ENCODE data around the gene CFTR.

DNA sequence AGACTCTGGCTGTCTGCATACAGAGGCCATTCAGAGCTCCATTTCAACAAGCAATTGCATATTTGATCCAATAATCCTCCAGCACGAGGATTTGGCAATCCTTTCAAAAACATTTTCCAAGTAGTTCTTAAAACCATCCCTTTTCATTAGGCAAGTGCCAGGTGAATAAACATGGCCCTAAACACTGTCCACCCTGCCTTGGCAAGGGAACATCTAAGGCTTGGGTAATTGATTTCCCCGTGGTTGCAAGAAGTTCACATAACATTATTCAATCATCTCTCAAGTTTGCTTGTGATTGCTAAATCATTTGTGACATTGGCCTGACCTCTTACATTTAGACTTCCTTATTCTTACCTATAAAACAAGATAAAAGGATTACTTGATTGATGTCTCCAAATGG lies 218.2 kb downstream of the CFTR start:
- TF ChIP-seq, protein P1, sequence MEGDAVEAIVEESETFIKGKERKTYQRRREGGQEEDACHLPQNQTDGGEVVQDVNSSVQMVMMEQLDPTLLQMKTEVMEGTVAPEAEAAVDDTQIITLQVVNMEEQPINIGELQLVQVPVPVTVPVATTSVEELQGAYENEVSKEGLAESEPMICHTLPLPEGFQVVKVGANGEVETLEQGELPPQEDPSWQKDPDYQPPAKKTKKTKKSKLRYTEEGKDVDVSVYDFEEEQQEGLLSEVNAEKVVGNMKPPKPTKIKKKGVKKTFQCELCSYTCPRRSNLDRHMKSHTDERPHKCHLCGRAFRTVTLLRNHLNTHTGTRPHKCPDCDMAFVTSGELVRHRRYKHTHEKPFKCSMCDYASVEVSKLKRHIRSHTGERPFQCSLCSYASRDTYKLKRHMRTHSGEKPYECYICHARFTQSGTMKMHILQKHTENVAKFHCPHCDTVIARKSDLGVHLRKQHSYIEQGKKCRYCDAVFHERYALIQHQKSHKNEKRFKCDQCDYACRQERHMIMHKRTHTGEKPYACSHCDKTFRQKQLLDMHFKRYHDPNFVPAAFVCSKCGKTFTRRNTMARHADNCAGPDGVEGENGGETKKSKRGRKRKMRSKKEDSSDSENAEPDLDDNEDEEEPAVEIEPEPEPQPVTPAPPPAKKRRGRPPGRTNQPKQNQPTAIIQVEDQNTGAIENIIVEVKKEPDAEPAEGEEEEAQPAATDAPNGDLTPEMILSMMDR (IDR thresholded peaks at IDR 0.05) = no peak
- TF ChIP-seq POLR2A (IDR thresholded peaks at IDR 0.05; ENCODE audit: low read depth) (no peak), POLR2AphosphoS5 (IDR thresholded peaks at IDR 0.05) (no peak)

Data from esophagus muscularis mucosa (tissue), 3 donors.